OCI-LY7 (cell line): ENCODE measurements around the gene SPTB. TPM values are rescaled to one million over a fixed set of nuclear protein-coding genes. Genes with fewer than 3 reads are reported as not detected.

Source experiments
- BruUV-seq: library from RNA; stranded (reverse); fragments of 400-500 nt; replicated peaks from 2 replicates; lab custom pipeline; 2021; lab: Mats Ljungman, UMichigan
- CTCF ChIA-PET: fragments of 300-600 bp; sonication (Branson Sonifier 250); formaldehyde crosslinking; loops from one replicate; lab custom pipeline; 2022; ENCODE audit warnings: antibody characterized with exemption; ENCODE audit not compliant: unreplicated experiment; lab: Charles Lee
- POLR2A ChIA-PET: fragments of 300-600 bp; sonication (Branson Sonifier 250); formaldehyde crosslinking; loops from one replicate; lab custom pipeline; 2022; ENCODE audit warnings: antibody characterized with exemption; lab: Charles Lee
- DNase-seq: peaks from one replicate; pipeline ENCODE4 v3.0.0-alpha.2; 2015; ENCODE audit warnings: low spot score
- H2AFZ ChIP-seq: fragments of 200-600 bp; sonication (generic), shearing (Covaris generic); 2 replicates; pipeline ENCODE4 v1.6.1; 2014; ENCODE audit warnings: mild to moderate bottlenecking, antibody characterized with exemption, low read length, moderate library complexity
- H3K27ac ChIP-seq: fragments of 200-600 bp; sonication (generic); 2 replicates; pipeline ENCODE4 v1.5.1; 2014; ENCODE audit warnings: mixed run types, low read depth, mild to moderate bottlenecking, moderate library complexity, low read length, inconsistent platforms; ENCODE audit not compliant: poor library complexity, severe bottlenecking
- H3K36me3 ChIP-seq: fragments of 200-600 bp; sonication (generic); 2 replicates; pipeline ENCODE4 v1.6.1; 2014; ENCODE audit warnings: mild to moderate bottlenecking, antibody characterized with exemption, low read length, moderate library complexity, mixed read lengths; ENCODE audit not compliant: insufficient read depth
- H3K4me1 ChIP-seq: fragments of 200-600 bp; sonication (generic); 2 replicates; pipeline ENCODE4 v1.5.1; 2014; ENCODE audit warnings: mild to moderate bottlenecking, low read length; ENCODE audit not compliant: insufficient read depth, poor library complexity, severe bottlenecking
- H3K4me2 ChIP-seq: fragments of 200-600 bp; sonication (generic); 2 replicates; pipeline ENCODE4 v1.6.1; 2014; ENCODE audit warnings: mild to moderate bottlenecking, low read length
- H3K4me3 ChIP-seq: fragments of 200-600 bp; sonication (generic); 2 replicates; pipeline ENCODE4 v1.5.1; 2014; ENCODE audit warnings: mild to moderate bottlenecking, low read depth, low read length; ENCODE audit not compliant: poor library complexity, severe bottlenecking
- H3K79me2 ChIP-seq: fragments of 200-600 bp; sonication (generic); 2 replicates; pipeline ENCODE4 v1.6.1; 2016; ENCODE audit warnings: low read depth, mild to moderate bottlenecking, low read length, moderate library complexity, mixed read lengths; ENCODE audit not compliant: insufficient read depth
- H3K9me2 ChIP-seq: fragments of 200-600 bp; sonication (generic); 2 replicates; pipeline ENCODE4 v1.6.1; 2016; ENCODE audit warnings: mild to moderate bottlenecking, low read length, mixed read lengths; ENCODE audit not compliant: insufficient read depth
- H3K9me3 ChIP-seq: fragments of 200-600 bp; sonication (generic); 2 replicates; pipeline ENCODE4 v1.6.1; 2014; ENCODE audit warnings: mild to moderate bottlenecking, mixed run types, low read length, mixed read lengths
- H4K20me1 ChIP-seq: fragments of 200-600 bp; sonication (generic); 2 replicates; pipeline ENCODE4 v1.6.1; 2014; ENCODE audit warnings: mild to moderate bottlenecking, antibody characterized with exemption, low read length, moderate library complexity, mixed read lengths; ENCODE audit not compliant: insufficient read depth
- EZH2phosphoT487 ChIP-seq: fragments of 200-600 bp; sonication (generic); IDR thresholded peaks from 2 replicates; pipeline ENCODE4 v1.6.1; 2018; ENCODE audit warnings: low read depth, borderline replicate concordance, mild to moderate bottlenecking, mixed run types, antibody characterized with exemption, low read length, moderate library complexity, mixed read lengths
- intact Hi-C: fragments of 100-400 bp; cut with micrococcal nuclease; formaldehyde crosslinking; loops from one replicate; pipeline ENCODE4 v1.10.0; 2022; ENCODE audit not compliant: unreplicated experiment
- total RNA-seq, 2 experiments: library from RNA; depleted of rRNA in 1 of 2; stranded (reverse); fragments of >200 nt in 1 of 2; shearing (Covaris generic) in 1 of 2; gene quantifications; 2 replicates each; pipeline ENCODE4 v1.2.3, GENCODE V29; 2014 to 2022
- TF ChIP-seq, protein P1 (sequence below): fragments of 200-600 bp; sonication (generic); conservative IDR thresholded peaks from 2 replicates; pipeline ENCODE4 v1.5.1; 2014; ENCODE audit warnings: mild to moderate bottlenecking, antibody characterized with exemption, low read length, moderate library complexity, mixed read lengths

Gene SPTB
- total RNA-seq, 2 experiments from 2014 or later: not detected

DNA sequence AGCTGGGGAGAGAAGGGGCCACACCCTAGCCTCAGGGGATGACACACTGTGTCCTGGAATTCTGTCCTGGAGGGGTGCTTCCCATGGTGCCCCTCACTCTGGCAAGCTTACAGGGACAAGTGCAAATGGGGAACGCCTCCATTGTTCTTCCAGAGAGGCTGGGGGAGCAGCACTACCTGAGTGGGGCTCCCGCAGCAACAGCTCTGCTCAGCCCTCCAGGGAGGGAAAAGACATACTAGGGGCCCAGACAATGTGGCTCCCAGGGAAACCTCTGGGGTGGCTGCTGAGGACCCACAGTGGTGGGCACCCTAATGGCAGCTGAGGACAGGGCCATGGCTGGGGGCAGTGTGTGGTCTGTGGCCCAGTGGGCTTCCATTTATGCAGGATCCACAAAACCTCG lies 106.1 kb downstream of the SPTB start:
- no peaks in the 10 kb centered on the region for H3K36me3 ChIP-seq
- H3K4me2 ChIP-seq: no peak overlapping the region
- H2AFZ ChIP-seq: no peak overlapping the region
- POLR2A ChIA-PET: no interaction called here
- no peak overlapping the region for H3K4me3 ChIP-seq
- H3K27ac ChIP-seq: no peak overlapping the region
- CTCF ChIA-PET: no interaction called here
- no TSS peak for BruUV-seq
- intact Hi-C loops: no loop called here
- no peaks in the 10 kb centered on the region for H3K9me2 ChIP-seq
- no peaks in the 10 kb centered on the region for H3K4me1 ChIP-seq
- no peaks in the 10 kb centered on the region for H3K9me3 ChIP-seq
- no peaks in the 10 kb centered on the region for H4K20me1 ChIP-seq
- DNase-seq: no peak
- TF ChIP-seq, protein P1, sequence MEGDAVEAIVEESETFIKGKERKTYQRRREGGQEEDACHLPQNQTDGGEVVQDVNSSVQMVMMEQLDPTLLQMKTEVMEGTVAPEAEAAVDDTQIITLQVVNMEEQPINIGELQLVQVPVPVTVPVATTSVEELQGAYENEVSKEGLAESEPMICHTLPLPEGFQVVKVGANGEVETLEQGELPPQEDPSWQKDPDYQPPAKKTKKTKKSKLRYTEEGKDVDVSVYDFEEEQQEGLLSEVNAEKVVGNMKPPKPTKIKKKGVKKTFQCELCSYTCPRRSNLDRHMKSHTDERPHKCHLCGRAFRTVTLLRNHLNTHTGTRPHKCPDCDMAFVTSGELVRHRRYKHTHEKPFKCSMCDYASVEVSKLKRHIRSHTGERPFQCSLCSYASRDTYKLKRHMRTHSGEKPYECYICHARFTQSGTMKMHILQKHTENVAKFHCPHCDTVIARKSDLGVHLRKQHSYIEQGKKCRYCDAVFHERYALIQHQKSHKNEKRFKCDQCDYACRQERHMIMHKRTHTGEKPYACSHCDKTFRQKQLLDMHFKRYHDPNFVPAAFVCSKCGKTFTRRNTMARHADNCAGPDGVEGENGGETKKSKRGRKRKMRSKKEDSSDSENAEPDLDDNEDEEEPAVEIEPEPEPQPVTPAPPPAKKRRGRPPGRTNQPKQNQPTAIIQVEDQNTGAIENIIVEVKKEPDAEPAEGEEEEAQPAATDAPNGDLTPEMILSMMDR: no peak
- TF ChIP-seq EZH2phosphoT487: no peak
- H3K79me2 ChIP-seq: no peaks in the 10 kb centered on the region

DNA sequence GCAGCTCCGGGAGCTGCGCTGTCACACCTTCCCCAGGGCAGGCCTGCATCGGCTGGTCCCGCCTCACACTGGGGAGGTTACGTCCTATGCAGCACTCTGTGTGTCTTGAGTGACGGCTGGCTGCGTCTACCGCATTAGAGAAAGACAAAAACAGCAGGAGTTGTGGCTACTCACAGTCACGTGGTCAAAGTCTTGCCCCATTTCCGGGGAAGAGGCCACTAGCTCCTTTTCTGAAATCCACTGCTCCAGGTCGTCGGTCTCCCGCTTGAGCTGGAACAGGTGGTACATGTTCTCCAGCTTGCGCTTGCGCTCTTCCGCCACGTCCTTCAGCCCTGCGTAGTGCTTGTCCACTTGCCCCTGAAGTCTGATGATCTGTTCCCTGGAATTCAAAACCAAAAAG lies 106.7 kb downstream of the SPTB start:
- no peak overlapping the region for H3K4me2 ChIP-seq
- no peaks in the 10 kb centered on the region for H4K20me1 ChIP-seq
- H2AFZ ChIP-seq: no peak overlapping the region
- H3K4me1 ChIP-seq: no peaks in the 10 kb centered on the region
- POLR2A ChIA-PET: no interaction called here
- TF ChIP-seq, protein P1: no peak
- TF ChIP-seq EZH2phosphoT487: no peak
- no peak overlapping the region for H3K4me3 ChIP-seq
- no TSS peak for BruUV-seq
- no peak overlapping the region for H3K27ac ChIP-seq
- no peaks in the 10 kb centered on the region for H3K9me2 ChIP-seq
- no peak for DNase-seq
- H3K79me2 ChIP-seq: no peaks in the 10 kb centered on the region
- intact Hi-C loops: no loop called here
- H3K9me3 ChIP-seq: no peaks in the 10 kb centered on the region
- CTCF ChIA-PET: no interaction called here
- no peaks in the 10 kb centered on the region for H3K36me3 ChIP-seq

DNA sequence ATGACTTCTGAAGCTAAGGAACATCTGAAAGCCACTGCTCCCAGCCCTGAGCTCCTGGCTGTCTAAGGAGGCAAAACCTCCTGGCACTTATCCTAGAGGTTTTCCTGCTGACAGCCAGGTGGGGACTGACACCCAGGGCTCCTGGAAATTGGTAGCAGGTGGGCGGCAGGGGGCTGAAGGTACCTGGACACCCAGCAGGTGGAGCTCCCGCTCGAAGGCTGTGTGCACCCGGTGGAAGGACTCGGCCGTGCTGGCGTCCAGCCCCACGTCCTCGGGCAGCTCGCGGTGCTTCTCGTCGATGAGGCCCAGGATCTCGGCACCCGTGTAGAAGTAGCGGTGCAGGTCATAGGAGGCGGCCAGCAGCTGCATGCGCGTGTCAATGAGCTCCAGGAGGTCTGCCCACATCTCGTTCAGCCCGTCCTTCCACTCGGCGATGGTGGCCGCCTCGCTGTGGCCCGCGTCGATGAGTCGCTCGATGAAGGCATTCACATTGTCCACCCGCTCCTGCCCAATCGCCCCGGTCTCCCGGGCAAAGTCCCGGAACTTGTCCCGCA lies 107.2 kb downstream of the SPTB start:
- intact Hi-C loops: no loop called here
- BruUV-seq: no TSS peak
- Histone ChIP-seq H4K20me1 (no peaks in the 10 kb centered on the region), H2AFZ (no peak overlapping the region), H3K9me2 (no peaks in the 10 kb centered on the region), H3K27ac (no peak overlapping the region), H3K9me3 (no peaks in the 10 kb centered on the region), H3K4me2 (no peak overlapping the region), H3K36me3 (no peaks in the 10 kb centered on the region), H3K79me2 (no peaks in the 10 kb centered on the region), H3K4me3 (no peak overlapping the region), H3K4me1 (no peaks in the 10 kb centered on the region)
- TF ChIP-seq, protein P1: no peak
- no peak for TF ChIP-seq EZH2phosphoT487
- ChIA-PET CTCF (no interaction called here), POLR2A (interaction anchor here (1.0 kb wide), 1 partner anchor 9 kb away, joined by 3 read pairs; no protein-coding TSS in a partner anchor)
- DNase-seq: no peak
